COLO668 (cell line): Measurements from ENCODE around the gene RNF13.

ENCODE experiments used
- DNase-seq: peaks from one replicate; lab custom pipeline; 2025; ENCODE audit not compliant: unreplicated experiment; lab: John Stamatoyannopoulos, UW

The RNF13 gene

GRCh38 chr3:149989307-149989706 lies 176.3 kb downstream of the RNF13 start:
- DNase-seq, result no peak

- DNase-seq, result no peak
Observed at GRCh38 chr3:149990423-149990948, 177.5 kb downstream of the RNF13 start.

DNA sequence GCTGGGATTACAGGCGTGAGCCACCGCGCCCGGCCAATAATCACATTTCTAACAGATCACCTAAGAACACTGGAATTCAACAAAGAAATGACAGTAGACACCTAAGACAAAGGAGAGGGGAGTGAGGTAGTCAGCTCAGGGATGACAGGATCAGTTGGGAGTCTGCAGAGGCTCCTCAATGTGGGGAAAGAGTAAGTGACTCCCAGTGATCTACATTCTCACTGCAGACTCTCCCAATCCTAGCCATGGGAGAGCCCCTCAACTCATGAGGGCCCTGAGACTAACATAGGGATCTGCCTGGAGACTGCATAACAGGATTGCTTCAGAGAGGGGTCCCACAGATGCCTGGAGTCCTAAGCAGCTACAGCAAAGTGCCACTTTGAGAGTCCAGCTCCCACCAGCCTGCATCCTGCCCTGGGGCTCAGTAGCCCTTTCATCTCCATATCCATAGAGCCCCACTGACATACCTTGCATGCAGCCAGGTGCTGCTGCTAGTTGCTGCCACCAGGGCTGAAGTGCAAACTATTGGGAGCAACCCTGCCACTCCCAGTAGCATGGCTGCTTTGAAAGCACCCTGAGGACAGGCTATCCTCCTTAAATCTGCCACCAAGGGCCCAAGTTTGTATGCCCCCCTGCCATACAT lies 179.5 kb downstream of the RNF13 start:
- no peak for DNase-seq

DNA sequence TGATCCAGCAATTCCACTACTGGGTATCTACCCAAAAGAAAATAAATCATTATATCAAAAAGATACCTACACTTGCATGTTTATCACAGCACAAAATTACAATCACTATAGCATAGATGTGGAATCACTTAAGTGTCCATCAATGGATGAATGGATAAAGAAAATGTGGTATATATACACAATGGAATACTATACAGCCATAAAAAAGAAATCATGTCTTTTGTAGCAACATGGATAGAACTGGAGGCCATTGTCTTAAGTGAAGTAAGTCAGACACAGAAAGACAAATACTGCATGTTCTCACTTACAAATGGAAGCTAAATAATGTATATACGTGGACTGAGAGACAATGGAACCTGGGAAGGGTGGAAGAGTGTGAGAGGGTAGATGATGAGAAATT lies 185.9 kb downstream of the RNF13 start:
- no peak for DNase-seq

DNA sequence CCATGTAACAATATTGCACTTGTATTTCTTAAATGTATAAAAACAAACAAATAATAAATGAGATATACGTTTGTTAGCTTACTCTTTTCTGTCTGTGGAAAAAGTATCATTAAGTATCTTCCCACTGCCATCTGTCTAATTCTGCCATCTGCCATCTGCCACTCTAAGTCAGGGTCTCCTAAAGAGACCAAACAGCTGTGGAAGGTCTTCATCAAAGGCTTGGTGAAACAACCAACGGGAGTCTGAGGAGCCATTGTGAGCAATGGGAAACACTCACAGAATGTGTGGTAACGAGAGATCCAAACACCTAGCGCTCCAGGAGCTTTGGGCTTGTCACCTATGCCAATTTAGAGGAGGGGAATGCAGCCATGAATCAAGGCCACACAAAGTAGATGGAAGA lies 186.4 kb downstream of the RNF13 start:
- no peak for DNase-seq

DNA sequence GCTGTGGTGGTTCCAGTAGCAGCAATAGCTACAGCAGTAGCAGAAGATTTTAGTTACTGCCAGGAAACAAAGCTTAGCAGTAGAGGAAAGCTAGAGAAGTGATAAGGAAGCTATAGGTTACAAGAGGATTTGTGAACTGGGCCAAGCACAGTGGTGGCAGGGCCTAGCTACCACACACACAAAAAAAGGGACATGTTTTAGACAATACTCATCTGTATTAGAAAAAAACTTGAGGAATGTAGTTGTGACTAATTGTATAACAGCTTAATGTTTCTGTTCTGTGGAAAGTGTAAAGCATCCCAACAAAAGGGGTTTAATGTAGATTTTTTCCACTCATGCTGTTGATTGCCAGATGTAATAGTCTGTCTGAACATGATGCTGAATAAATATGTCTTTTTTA lies 187.6 kb downstream of the RNF13 start:
- DNase-seq, result no peak

GRCh38 chr3:150005243-150006112 lies 192.5 kb downstream of the RNF13 start:
- no peak for DNase-seq

DNA sequence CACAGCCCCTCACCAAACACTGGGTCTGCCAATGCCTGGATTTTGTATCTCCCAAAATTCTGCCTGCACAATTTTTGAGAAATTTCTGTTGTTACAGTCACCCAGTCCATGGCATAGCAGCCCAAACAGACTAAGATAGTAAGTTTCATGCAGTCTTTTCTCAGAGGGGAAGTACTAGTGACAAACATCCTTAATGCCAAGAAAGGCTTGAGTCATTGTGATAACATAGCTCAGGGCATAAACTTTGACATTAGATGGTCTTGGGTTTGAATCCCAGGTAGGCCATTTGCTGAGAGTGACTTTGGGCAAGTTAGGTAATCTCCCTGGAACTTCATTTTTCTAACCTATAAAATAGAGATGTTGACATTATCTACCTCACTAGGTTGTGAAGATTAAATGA lies 193.8 kb downstream of the RNF13 start:
- DNase-seq, result no peak
